ENCODE measurements around the gene EPHB1. TPM values are rescaled to one million over a fixed set of nuclear protein-coding genes. Genes with fewer than 3 reads are reported as not detected.

Gene EPHB1
- total and polyA plus RNA-seq, 2 donors (not counting 3 experiments of a cell fraction or from before 2014, with no cell fraction given) = 1.3 to 5.2 TPM

DNA sequence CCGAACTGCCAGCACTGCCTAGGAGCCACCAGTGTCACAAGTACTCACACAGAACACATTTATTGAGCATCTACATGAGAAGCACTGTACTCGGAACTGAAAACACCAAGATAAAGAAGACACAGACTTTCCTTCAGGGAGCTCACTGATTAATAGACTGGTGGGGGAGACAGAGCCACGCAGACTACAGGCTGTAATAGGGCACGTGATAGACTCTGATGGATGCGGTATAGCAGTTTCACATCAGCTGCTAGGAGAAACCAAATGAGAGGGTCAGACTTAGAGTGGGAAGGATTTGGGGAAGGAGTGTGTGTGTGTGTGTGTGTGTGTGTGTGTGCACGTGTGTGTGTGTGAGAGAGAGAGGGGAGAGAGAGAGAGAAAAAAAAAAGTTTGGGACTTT lies 12.1 kb downstream of the EPHB1 start:
- dilution Hi-C loops (cut with MboI; ENCODE audit: extremely low pct_ligation_motif_present, low sequenced_read_pairs) (no loop called here), intact Hi-C loops (cut with micrococcal nuclease) (no loop called here)
- DNase-seq (ENCODE audit: low read depth, low spot score) (no peak), FAIRE-seq (no peak)
- Histone ChIP-seq H3K9me1 (replicated peaks; ENCODE audit: control insufficient read depth, extremely low read depth, insufficient read depth, low read length) (no peaks in the 10 kb centered on the region), H3K36me3 (ENCODE audit: control insufficient read depth in 2 of 2, extremely low read depth in 1 of 2, insufficient read depth in 2 of 2, low read length in 2 of 2) (no peaks in the 10 kb centered on the region), H3K79me2 (ENCODE audit: control insufficient read depth, insufficient read depth, low read length) (no peaks in the 10 kb centered on the region), H2AFZ (ENCODE audit: low read depth, low read length) (no peak overlapping the region), H3K4me3 (replicated peaks in 1 of 3; ENCODE audit: insufficient read depth in 1 of 3, low read depth in 1 of 3, low read length in 3 of 3) (no peak overlapping the region), H3K27ac (ENCODE audit: insufficient read depth, low read depth, low read length) (no peak overlapping the region), H3K27me3 (ENCODE audit: control insufficient read depth in 2 of 2, insufficient read depth in 2 of 2, low read length in 2 of 2) (no peaks in the 10 kb centered on the region), H4K20me1 (replicated peaks; ENCODE audit: control insufficient read depth, extremely low read depth, insufficient read depth, low read length) (no peaks in the 10 kb centered on the region), H3K4me1 (ENCODE audit: control insufficient read depth, extremely low read depth, insufficient read depth, low read length) (no peaks in the 10 kb centered on the region), H3K9ac (replicated peaks; ENCODE audit: extremely low read depth, insufficient read depth, low read length) (no peak overlapping the region), H3K9me3 (replicated peaks; ENCODE audit: control insufficient read depth, insufficient read depth, low read length) (no peaks in the 10 kb centered on the region), H3K4me2 (ENCODE audit: insufficient read depth, low read length) (no peak overlapping the region)
- POLR2A ChIA-PET = no interaction called here
- BruUV-seq (replicated peaks) = no TSS peak
- CTCF ChIA-PET = no interaction called here
- no peak for TF ChIP-seq JUN (IDR thresholded peaks at IDR 0.05; ENCODE audit: borderline replicate concordance, insufficient read depth, insufficient read length, low read depth)
- TF ChIP-seq, protein P1, sequence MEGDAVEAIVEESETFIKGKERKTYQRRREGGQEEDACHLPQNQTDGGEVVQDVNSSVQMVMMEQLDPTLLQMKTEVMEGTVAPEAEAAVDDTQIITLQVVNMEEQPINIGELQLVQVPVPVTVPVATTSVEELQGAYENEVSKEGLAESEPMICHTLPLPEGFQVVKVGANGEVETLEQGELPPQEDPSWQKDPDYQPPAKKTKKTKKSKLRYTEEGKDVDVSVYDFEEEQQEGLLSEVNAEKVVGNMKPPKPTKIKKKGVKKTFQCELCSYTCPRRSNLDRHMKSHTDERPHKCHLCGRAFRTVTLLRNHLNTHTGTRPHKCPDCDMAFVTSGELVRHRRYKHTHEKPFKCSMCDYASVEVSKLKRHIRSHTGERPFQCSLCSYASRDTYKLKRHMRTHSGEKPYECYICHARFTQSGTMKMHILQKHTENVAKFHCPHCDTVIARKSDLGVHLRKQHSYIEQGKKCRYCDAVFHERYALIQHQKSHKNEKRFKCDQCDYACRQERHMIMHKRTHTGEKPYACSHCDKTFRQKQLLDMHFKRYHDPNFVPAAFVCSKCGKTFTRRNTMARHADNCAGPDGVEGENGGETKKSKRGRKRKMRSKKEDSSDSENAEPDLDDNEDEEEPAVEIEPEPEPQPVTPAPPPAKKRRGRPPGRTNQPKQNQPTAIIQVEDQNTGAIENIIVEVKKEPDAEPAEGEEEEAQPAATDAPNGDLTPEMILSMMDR (IDR thresholded peaks at IDR 0.05; ENCODE audit: extremely low read depth in 1 of 2, insufficient read depth in 1 of 2, low read depth in 1 of 2, low read length in 2 of 2) = no peak
- no peak for TF ChIP-seq EZH2 (IDR thresholded peaks at IDR 0.05; ENCODE audit: borderline replicate concordance, low read depth, low read length, severe bottlenecking)
- no peak for TF ChIP-seq MYC (IDR thresholded peaks at IDR 0.05; ENCODE audit: low read depth, low read length)
- TF ChIP-seq POLR2AphosphoS5 (IDR thresholded peaks at IDR 0.05; ENCODE audit: insufficient read depth, low read depth, low read length) = no peak
- no peak for TF ChIP-seq FOS (IDR thresholded peaks at IDR 0.05; ENCODE audit: borderline replicate concordance, insufficient read depth, low read length)
- no peak for TF ChIP-seq POLR2A (IDR thresholded peaks at IDR 0.05; ENCODE audit: low read depth, low read length)
